HCT116 (cell line): ENCODE data around the gene FGF1. TPM values are rescaled to one million over a fixed set of nuclear protein-coding genes. Genes with fewer than 3 reads are reported as not detected.

Source experiments
- ATAC-seq: fragments of 200-7000 bp; cut with Tn5 transposase; 2 replicates; pipeline ENCODE4 v1.9.1; 2020; ENCODE audit warnings: mild to moderate bottlenecking, moderate library complexity
- BruUV-seq: library from RNA; stranded (reverse); fragments of 400-500 nt; replicated peaks from 2 replicates; lab custom pipeline; 2021; lab: Mats Ljungman, UMichigan
- CTCF ChIA-PET: fragments of 300-600 bp; sonication (Branson Sonifier 250); formaldehyde crosslinking; loops from one replicate; lab custom pipeline; 2021; ENCODE audit warnings: antibody characterized with exemption; lab: Charles Lee
- POLR2A ChIA-PET: fragments of 300-600, 350-600 bp; sonication (Branson Sonifier 250); formaldehyde crosslinking; loops from one replicate; lab custom pipeline; 2021; ENCODE audit warnings: antibody characterized with exemption; lab: Charles Lee
- RAD21 ChIA-PET, 2 experiments: fragments of 300-600 bp; sonication (Branson Sonifier 250); formaldehyde crosslinking; loops; one replicate each; lab custom pipeline; 2023; ENCODE audit warnings: low total read pairs in 2 of 2; ENCODE audit not compliant: uncharacterized antibody in 2 of 2, unreplicated experiment in 2 of 2, low non-redundant PET in 1 of 2; lab: Charles Lee
- DNase-seq: peaks from one replicate; pipeline ENCODE4 v3.0.0-alpha.2; 2010; ENCODE audit warnings: low read depth, low spot score
- H2AFZ ChIP-seq: fragments of 200-600 bp; shearing (Covaris generic), sonication (generic); 2 replicates; pipeline ENCODE4 v1.6.1; 2017; ENCODE audit warnings: low read depth, mixed run types, mixed read lengths, antibody characterized with exemption, low read length; ENCODE audit not compliant: poor library complexity, severe bottlenecking
- H3K27ac ChIP-seq: 2 replicates; pipeline ENCODE4 v1.5.1; 2012; ENCODE audit warnings: low read depth, low read length
- H3K27me3 ChIP-seq: fragments of 200-600 bp; sonication (generic); 2 replicates; pipeline ENCODE4 v1.6.1; 2016; ENCODE audit warnings: mixed run types, low read length, mixed read lengths; ENCODE audit not compliant: insufficient read depth
- H3K36me3 ChIP-seq, 2 experiments: fragments of 200-500 bp in 1 of 2; fragments of 200-600 bp in 1 of 2; sonication (Bioruptor generic) in 1 of 2; sonication (generic) in 1 of 2; 2 replicates each; pipeline versions ENCODE4 v1.5.1 to v1.6.1; 2014 to 2016; ENCODE audit warnings: low read length in 2 of 2, inconsistent platforms in 1 of 2, mixed read lengths in 1 of 2, mixed run types in 1 of 2; ENCODE audit not compliant: insufficient read depth in 2 of 2, control insufficient read depth in 1 of 2
- H3K4me1 ChIP-seq, 2 experiments: fragments of 200-600 bp in 1 of 2; sonication (generic) in 1 of 2; 2 replicates each; pipeline versions ENCODE4 v1.5.1 to v1.6.1; 2012 to 2017; ENCODE audit warnings: low read length in 2 of 2, inconsistent platforms in 1 of 2, mild to moderate bottlenecking in 1 of 2, mixed read lengths in 1 of 2, mixed run types in 1 of 2, moderate library complexity in 1 of 2; ENCODE audit not compliant: insufficient read depth in 2 of 2, control insufficient read depth in 1 of 2
- H3K4me2 ChIP-seq: fragments of 200-600 bp; sonication (generic); 2 replicates; pipeline ENCODE4 v1.6.1; 2017; ENCODE audit warnings: mixed run types, low read length, mixed read lengths
- H3K4me3 ChIP-seq, 2 experiments: fragments of 200-600 bp in 1 of 2; sonication (generic) in 1 of 2; replicated peaks in 1 of 2; 2 replicates each; pipeline ENCODE4 v1.5.1; 2011 to 2016; ENCODE audit warnings: low read length in 2 of 2, control low read depth in 1 of 2, low read depth in 1 of 2, mild to moderate bottlenecking in 1 of 2, mixed read lengths in 1 of 2, mixed run types in 1 of 2
- H3K79me2 ChIP-seq: fragments of 200-600 bp; sonication (generic); 2 replicates; pipeline ENCODE4 v1.6.1; 2017; ENCODE audit warnings: mild to moderate bottlenecking, mixed run types, low read length, moderate library complexity, mixed read lengths; ENCODE audit not compliant: insufficient read depth
- H3K9ac ChIP-seq: fragments of 200-600 bp; sonication (generic); 2 replicates; pipeline ENCODE4 v1.6.1; 2016; ENCODE audit warnings: low read length, mixed read lengths
- H3K9me2 ChIP-seq: fragments of 200-600 bp; sonication (generic), shearing (Covaris generic); 2 replicates; pipeline ENCODE4 v1.6.1; 2017; ENCODE audit warnings: mixed run types, mild to moderate bottlenecking, moderate library complexity; ENCODE audit not compliant: insufficient read depth
- H3K9me3 ChIP-seq, 2 experiments: fragments of 200-500 bp in 1 of 2; fragments of 200-600 bp in 1 of 2; sonication (Bioruptor generic) in 1 of 2; sonication (generic) in 1 of 2; 2 replicates each; pipeline ENCODE4 v1.6.1; 2014 to 2017; ENCODE audit warnings: low read length in 2 of 2, mixed read lengths in 2 of 2, inconsistent platforms in 1 of 2, low read depth in 1 of 2, mild to moderate bottlenecking in 1 of 2, mixed run types in 1 of 2, moderate library complexity in 1 of 2; ENCODE audit not compliant: control insufficient read depth in 1 of 2, insufficient read depth in 1 of 2
- H4K20me1 ChIP-seq: fragments of 200-600 bp; sonication (generic), shearing (Covaris generic); 2 replicates; pipeline ENCODE4 v1.6.1; 2017; ENCODE audit warnings: mixed run types, mild to moderate bottlenecking, moderate library complexity; ENCODE audit not compliant: insufficient read depth
- CBX3 ChIP-seq: IDR thresholded peaks from 2 replicates; pipeline ENCODE4 v1.6.1; 2012; ENCODE audit warnings: low read depth
- CEBPB ChIP-seq: IDR thresholded peaks from 2 replicates; pipeline ENCODE4 v1.6.1; 2012; ENCODE audit warnings: low read depth
- CTCF ChIP-seq, 3 experiments: fragments of 200-600 bp in 1 of 3; sonication (generic) in 1 of 3; IDR thresholded peaks in 2 of 3; conservative IDR thresholded peaks in 1 of 3; 2 replicates each; pipeline ENCODE4 v1.5.1; 2012 to 2017; ENCODE audit warnings: low read depth in 2 of 3, low read length in 2 of 3, antibody characterized with exemption in 1 of 3, borderline replicate concordance in 1 of 3, control low read depth in 1 of 3, mild to moderate bottlenecking in 1 of 3, mixed read lengths in 1 of 3, mixed run types in 1 of 3, moderate library complexity in 1 of 3; ENCODE audit not compliant: insufficient read depth in 1 of 3
- EGR1 ChIP-seq: IDR thresholded peaks from 2 replicates; pipeline ENCODE4 v1.6.1; 2012; ENCODE audit warnings: low read depth
- ELF1 ChIP-seq: IDR thresholded peaks from 2 replicates; pipeline ENCODE4 v1.6.1; 2012; ENCODE audit warnings: low read depth, borderline replicate concordance
- EZH2 ChIP-seq: fragments of 200-600 bp; sonication (generic); IDR thresholded peaks from 2 replicates; pipeline ENCODE4 v1.6.1; 2017; ENCODE audit warnings: antibody characterized with exemption, mixed run types
- EZH2phosphoT487 ChIP-seq: fragments of 200-600 bp; IDR thresholded peaks from 2 replicates; pipeline ENCODE4 v1.6.1; 2018; ENCODE audit warnings: antibody characterized with exemption, borderline replicate concordance
- FOSL1 ChIP-seq: IDR thresholded peaks from 2 replicates; pipeline ENCODE4 v1.6.1; 2012; ENCODE audit warnings: low read depth
- JUND ChIP-seq: IDR thresholded peaks from 2 replicates; pipeline ENCODE4 v1.6.1; 2012
- MAX ChIP-seq: IDR thresholded peaks from 2 replicates; pipeline ENCODE4 v1.6.1; 2012
- POLR2AphosphoS5 ChIP-seq: IDR thresholded peaks from 2 replicates; pipeline ENCODE4 v1.6.1; 2011; ENCODE audit warnings: mild to moderate bottlenecking, low read depth, low read length, moderate library complexity
- RAD21 ChIP-seq: IDR thresholded peaks from 2 replicates; pipeline ENCODE4 v1.6.1; 2012; ENCODE audit warnings: low read depth, mild to moderate bottlenecking
- SIN3A ChIP-seq: IDR thresholded peaks from 2 replicates; pipeline ENCODE4 v1.6.1; 2012; ENCODE audit warnings: low read depth
- SRF ChIP-seq: IDR thresholded peaks from 2 replicates; pipeline ENCODE4 v1.6.1; 2012; ENCODE audit warnings: low read depth
- TCF7L2 ChIP-seq: IDR thresholded peaks from 2 replicates; pipeline ENCODE4 v1.7.0; 2011; ENCODE audit warnings: borderline replicate concordance, inconsistent platforms; ENCODE audit not compliant: insufficient read depth, insufficient read length; ENCODE audit errors: extremely low read depth
- YY1 ChIP-seq: IDR thresholded peaks from 2 replicates; pipeline ENCODE4 v1.6.1; 2011; ENCODE audit warnings: low read length, low read depth, moderate library complexity, mild to moderate bottlenecking; ENCODE audit not compliant: insufficient replicate concordance; ENCODE audit errors: extremely low read depth
- ZBTB33 ChIP-seq: IDR thresholded peaks from 2 replicates; pipeline ENCODE4 v1.6.1; 2011; ENCODE audit warnings: mild to moderate bottlenecking, low read length, moderate library complexity; ENCODE audit not compliant: insufficient replicate concordance; ENCODE audit errors: extremely low read depth
- ZFX ChIP-seq: fragments of 450-650 bp; IDR thresholded peaks from 2 replicates; pipeline ENCODE4 v1.6.1; 2017
- ZNF274 ChIP-seq: fragments of 200-500 bp; sonication (Bioruptor generic); IDR thresholded peaks from 2 replicates; pipeline ENCODE4 v1.6.1; 2014; ENCODE audit warnings: mild to moderate bottlenecking, low read depth, low read length, inconsistent platforms
- intact Hi-C: fragments of 100-400 bp; cut with micrococcal nuclease; formaldehyde crosslinking; loops from 2 replicates; pipeline ENCODE4 v1.10.0; 2022
- total RNA-seq: library from RNA; stranded (reverse); gene quantifications from one replicate; pipeline ENCODE4 v1.2.1, GENCODE V29; 2021; ENCODE audit not compliant: unreplicated experiment

FGF1 gene
- total RNA-seq, 1 experiment from 2014 or later: not detected

- Histone ChIP-seq H4K20me1 (no peaks in the 10 kb centered on the region), H3K9me3 (no peaks in the 10 kb centered on the region), H3K4me2 (no peak overlapping the region), H3K27ac (no peak overlapping the region), H3K9me2 (no peaks in the 10 kb centered on the region), H3K4me3 (no peak overlapping the region), H3K9ac (no peak overlapping the region), H3K27me3 (no peaks in the 10 kb centered on the region), H3K36me3 (no peaks in the 10 kb centered on the region), H3K4me1 (no peaks in the 10 kb centered on the region), H2AFZ (no peak overlapping the region), H3K79me2 (no peaks in the 10 kb centered on the region)
- ATAC-seq (no peak), DNase-seq (no peak)
- RAD21 ChIA-PET: no interaction called here
- CTCF ChIA-PET: no interaction called here
- BruUV-seq: no TSS peak
- TF ChIP-seq CEBPB (no peak), ELF1 (no peak)
- POLR2A ChIA-PET: no interaction called here
- intact Hi-C loops: no loop called here
These were observed 116.0 kb downstream of the FGF1 start for GRCh38 chr5:142569905-142570304.

- H3K4me2 ChIP-seq: no peak overlapping the region
- H3K27me3 ChIP-seq: no peaks in the 10 kb centered on the region
- H3K9me3 ChIP-seq: no peaks in the 10 kb centered on the region
- no TSS peak for BruUV-seq
- ChIA-PET CTCF (no interaction called here), RAD21 (no interaction called here)
- H2AFZ ChIP-seq: no peak overlapping the region
- intact Hi-C loops: no loop called here
- no peak overlapping the region for H3K9ac ChIP-seq
- no peaks in the 10 kb centered on the region for H3K79me2 ChIP-seq
- no peak for TF ChIP-seq ZNF274
- TF ChIP-seq JUND: no peak
- TF ChIP-seq MAX: no peak
- no peak for TF ChIP-seq ZBTB33
- TF ChIP-seq POLR2AphosphoS5: no peak
- no peak for TF ChIP-seq SRF
- no peak for TF ChIP-seq ELF1
- no peak for TF ChIP-seq CBX3
- no peak for TF ChIP-seq CTCF (IDR thresholded peaks at IDR 0.05 in 2 of 3, conservative IDR thresholded peaks at IDR 0.05 in 1 of 3; ENCODE audit: borderline replicate concordance in 1 of 3, insufficient read depth in 1 of 3, low read depth in 2 of 3, low read length in 2 of 3)
- TF ChIP-seq TCF7L2: no peak
- TF ChIP-seq YY1: no peak
- no peak for TF ChIP-seq FOSL1
- no peak for TF ChIP-seq EZH2phosphoT487
- TF ChIP-seq SIN3A: no peak
- no peak for TF ChIP-seq EZH2
- TF ChIP-seq RAD21: no peak
- TF ChIP-seq EGR1: no peak
- TF ChIP-seq ZFX: no peak
- TF ChIP-seq, all 23 proteins: peak for 0
- POLR2A ChIA-PET: no interaction called here
- Histone ChIP-seq H3K36me3 (no peaks in the 10 kb centered on the region), H4K20me1 (no peaks in the 10 kb centered on the region), H3K27ac (no peak overlapping the region), H3K9me2 (no peaks in the 10 kb centered on the region), H3K4me3 (no peak overlapping the region), H3K4me1 (no peaks in the 10 kb centered on the region)
- ATAC-seq: no peak
- no peak for DNase-seq
These were observed 116.9 kb downstream of the FGF1 start for GRCh38 chr5:142568996-142569335.
